Endothelial cell of umbilical vein (primary cell): ENCODE results near the gene PRLR.

Source experiments
- CTCF ChIP-seq, 2 donors: IDR thresholded peaks; 1 replicate in 1 of 2; 2 replicates in 1 of 2; pipeline ENCODE4 v1.5.1; 2011; ENCODE audit warnings: low read length in 2 of 2, mild to moderate bottlenecking in 2 of 2, moderate library complexity in 2 of 2, control low read depth in 1 of 2, inconsistent platforms in 1 of 2, low read depth in 1 of 2; ENCODE audit not compliant: insufficient read depth in 1 of 2; ENCODE audit errors: extremely low read depth in 1 of 2
- MAX ChIP-seq: IDR thresholded peaks from 2 replicates; pipeline ENCODE4 v1.6.1; 2011; ENCODE audit not compliant: insufficient read depth, insufficient read length
- POLR2A ChIP-seq: IDR thresholded peaks from 2 replicates; pipeline ENCODE4 v1.6.1; 2012; ENCODE audit warnings: low read depth, mild to moderate bottlenecking, control low read depth, low read length
- POLR2AphosphoS5 ChIP-seq: IDR thresholded peaks from 2 replicates; pipeline ENCODE4 v1.6.1; 2012; ENCODE audit warnings: low read depth, mild to moderate bottlenecking, control low read depth, low read length, moderate library complexity; ENCODE audit not compliant: insufficient read depth

GRCh38 chr5:35171991-35172390 lies 58.3 kb downstream of the PRLR start:
- no peak for TF ChIP-seq CTCF (IDR thresholded peaks at IDR 0.05; ENCODE audit: extremely low read depth in 1 of 2, insufficient read depth in 1 of 2, low read depth in 1 of 2, low read length in 2 of 2)
- no peak for TF ChIP-seq MAX
- no peak for TF ChIP-seq POLR2A
- no peak for TF ChIP-seq POLR2AphosphoS5
